KMS-11 (cell line): ENCODE data around the gene PREPL.

Experiments
- H2AFZ ChIP-seq: fragments of 200-600 bp; sonication (generic); 2 replicates; pipeline ENCODE4 v1.6.1; 2016; ENCODE audit warnings: antibody characterized with exemption, mixed run types, low read depth
- H3K27ac ChIP-seq: fragments of 200-600 bp; sonication (generic); 2 replicates; pipeline ENCODE4 v1.6.1; 2016; ENCODE audit warnings: mild to moderate bottlenecking, mixed run types
- H3K27me3 ChIP-seq: fragments of 200-600 bp; sonication (generic); 2 replicates; pipeline ENCODE4 v1.6.1; 2017; ENCODE audit warnings: mild to moderate bottlenecking, low read depth, mixed run types, moderate library complexity; ENCODE audit not compliant: insufficient read depth
- H3K36me3 ChIP-seq: fragments of 200-600 bp; sonication (generic); 2 replicates; pipeline ENCODE4 v1.6.1; 2017; ENCODE audit warnings: mild to moderate bottlenecking, mixed run types; ENCODE audit not compliant: insufficient read depth
- H3K4me1 ChIP-seq: fragments of 200-600 bp; sonication (generic); 2 replicates; pipeline ENCODE4 v1.6.1; 2016; ENCODE audit warnings: mild to moderate bottlenecking, low read depth, mixed run types; ENCODE audit not compliant: poor library complexity, severe bottlenecking
- H3K4me2 ChIP-seq: fragments of 200-600 bp; sonication (generic); 2 replicates; pipeline ENCODE4 v1.7.0; 2016; ENCODE audit warnings: mild to moderate bottlenecking, mixed run types
- H3K4me3 ChIP-seq: fragments of 200-600 bp; sonication (generic); IDR thresholded peaks from 2 replicates; pipeline ENCODE4 v1.6.1; 2017; ENCODE audit warnings: low read depth, low read length, mixed read lengths; ENCODE audit not compliant: insufficient read depth
- H3K79me2 ChIP-seq: fragments of 200-600 bp; sonication (generic); 2 replicates; pipeline ENCODE4 v1.6.1; 2016; ENCODE audit warnings: low read depth, mixed run types; ENCODE audit not compliant: insufficient read depth
- H3K9ac ChIP-seq: fragments of 200-600 bp; sonication (generic); 2 replicates; pipeline ENCODE4 v1.6.1; 2016; ENCODE audit warnings: mild to moderate bottlenecking, mixed run types
- H4K20me1 ChIP-seq: fragments of 200-600 bp; sonication (generic); 2 replicates; pipeline ENCODE4 v1.6.1; 2016; ENCODE audit warnings: mild to moderate bottlenecking, mixed run types; ENCODE audit not compliant: insufficient read depth
- TF ChIP-seq, protein P1 (sequence below): fragments of 200-600 bp; sonication (generic); conservative IDR thresholded peaks from 2 replicates; pipeline ENCODE4 v1.6.1; 2017; ENCODE audit warnings: low read depth, mild to moderate bottlenecking, antibody characterized with exemption, low read length, moderate library complexity, mixed read lengths

Gene PREPL

DNA sequence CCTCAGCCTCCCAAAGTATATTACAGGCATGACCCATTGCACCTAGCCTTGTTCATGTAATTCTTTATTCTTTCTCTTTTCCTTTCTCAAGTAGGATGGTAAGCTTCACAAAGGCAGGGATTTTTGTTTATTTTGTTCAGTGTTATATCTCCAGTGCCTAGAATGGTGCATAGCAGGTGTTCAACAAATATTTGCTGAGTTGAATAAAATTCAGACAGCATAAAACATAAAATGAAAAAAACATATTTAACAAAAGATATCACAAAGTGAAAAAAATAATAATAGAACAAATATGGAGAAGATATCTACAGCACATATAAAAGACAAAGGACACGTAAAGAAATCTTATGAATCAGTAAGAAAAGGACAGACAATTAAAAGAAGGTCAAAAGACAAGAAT lies 8.8 kb downstream of the PREPL start:
- Histone ChIP-seq H4K20me1 (no peaks in the 10 kb centered on the region), H3K79me2 (no peaks in the 10 kb centered on the region), H3K27ac (no peak overlapping the region), H2AFZ (no peak overlapping the region), H3K27me3 (no peaks in the 10 kb centered on the region), H3K4me3 (no peak overlapping the region), H3K4me2 (no peak overlapping the region), H3K9ac (no peak overlapping the region), H3K36me3 (no peaks in the 10 kb centered on the region), H3K4me1 (peaks cover 9% of the 10 kb centered on the region)
- TF ChIP-seq, protein P1, sequence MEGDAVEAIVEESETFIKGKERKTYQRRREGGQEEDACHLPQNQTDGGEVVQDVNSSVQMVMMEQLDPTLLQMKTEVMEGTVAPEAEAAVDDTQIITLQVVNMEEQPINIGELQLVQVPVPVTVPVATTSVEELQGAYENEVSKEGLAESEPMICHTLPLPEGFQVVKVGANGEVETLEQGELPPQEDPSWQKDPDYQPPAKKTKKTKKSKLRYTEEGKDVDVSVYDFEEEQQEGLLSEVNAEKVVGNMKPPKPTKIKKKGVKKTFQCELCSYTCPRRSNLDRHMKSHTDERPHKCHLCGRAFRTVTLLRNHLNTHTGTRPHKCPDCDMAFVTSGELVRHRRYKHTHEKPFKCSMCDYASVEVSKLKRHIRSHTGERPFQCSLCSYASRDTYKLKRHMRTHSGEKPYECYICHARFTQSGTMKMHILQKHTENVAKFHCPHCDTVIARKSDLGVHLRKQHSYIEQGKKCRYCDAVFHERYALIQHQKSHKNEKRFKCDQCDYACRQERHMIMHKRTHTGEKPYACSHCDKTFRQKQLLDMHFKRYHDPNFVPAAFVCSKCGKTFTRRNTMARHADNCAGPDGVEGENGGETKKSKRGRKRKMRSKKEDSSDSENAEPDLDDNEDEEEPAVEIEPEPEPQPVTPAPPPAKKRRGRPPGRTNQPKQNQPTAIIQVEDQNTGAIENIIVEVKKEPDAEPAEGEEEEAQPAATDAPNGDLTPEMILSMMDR, result no peak

DNA sequence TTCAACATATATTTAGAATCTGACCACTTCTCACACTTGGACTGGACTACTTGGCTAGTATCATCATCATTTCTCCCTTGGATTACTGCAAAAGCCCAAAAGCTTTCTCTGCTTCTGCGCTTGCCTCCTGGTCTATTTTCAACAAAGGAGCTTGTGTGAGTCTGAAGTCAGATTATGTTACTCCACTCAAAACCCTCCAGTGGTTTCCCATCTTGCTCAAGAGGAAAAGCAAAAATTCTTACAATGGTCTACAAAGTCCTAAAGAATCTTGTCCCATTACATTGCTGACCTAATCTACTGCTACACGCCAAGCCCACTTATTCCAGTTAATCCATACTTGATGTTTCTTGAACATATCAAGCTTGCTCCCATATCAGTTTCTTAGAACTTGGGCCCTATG lies 9.6 kb downstream of the PREPL start:
- no peak overlapping the region for H3K9ac ChIP-seq
- H3K4me2 ChIP-seq, result no peak overlapping the region
- no peak overlapping the region for H3K4me3 ChIP-seq
- no peaks in the 10 kb centered on the region for H3K27me3 ChIP-seq
- TF ChIP-seq, protein P1, result no peak
- H3K27ac ChIP-seq, result no peak overlapping the region
- H3K79me2 ChIP-seq, result no peaks in the 10 kb centered on the region
- H2AFZ ChIP-seq, result no peak overlapping the region
- H4K20me1 ChIP-seq, result no peaks in the 10 kb centered on the region
- H3K36me3 ChIP-seq, result no peaks in the 10 kb centered on the region
- H3K4me1 ChIP-seq, result peaks cover 6% of the 10 kb centered on the region

DNA sequence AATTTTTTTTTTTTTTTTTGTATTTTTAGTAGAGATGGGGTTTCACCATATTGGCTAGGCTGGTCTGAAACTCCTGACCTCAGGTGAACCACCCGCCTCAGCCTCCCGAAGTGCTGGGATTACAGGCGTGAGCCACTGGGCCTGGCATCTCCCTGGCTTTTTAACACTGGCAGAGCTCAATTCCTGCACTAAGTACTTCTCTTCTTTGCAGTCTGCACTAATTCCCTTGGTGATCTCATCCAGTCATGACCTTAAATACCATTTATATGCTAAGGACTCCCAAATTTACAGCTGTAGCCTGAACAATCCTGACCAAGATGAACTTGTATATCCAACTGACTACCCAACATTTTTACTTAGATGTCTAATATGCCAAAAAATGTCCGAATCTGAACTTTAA lies 10.2 kb downstream of the PREPL start:
- Histone ChIP-seq H3K4me2 (no peak overlapping the region), H3K4me3 (no peak overlapping the region), H3K27ac (no peak overlapping the region), H3K27me3 (no peaks in the 10 kb centered on the region), H2AFZ (no peak overlapping the region), H3K79me2 (no peaks in the 10 kb centered on the region), H4K20me1 (no peaks in the 10 kb centered on the region), H3K9ac (no peak overlapping the region), H3K36me3 (no peaks in the 10 kb centered on the region), H3K4me1 (peaks cover 6% of the 10 kb centered on the region)
- TF ChIP-seq, protein P1, result no peak

DNA sequence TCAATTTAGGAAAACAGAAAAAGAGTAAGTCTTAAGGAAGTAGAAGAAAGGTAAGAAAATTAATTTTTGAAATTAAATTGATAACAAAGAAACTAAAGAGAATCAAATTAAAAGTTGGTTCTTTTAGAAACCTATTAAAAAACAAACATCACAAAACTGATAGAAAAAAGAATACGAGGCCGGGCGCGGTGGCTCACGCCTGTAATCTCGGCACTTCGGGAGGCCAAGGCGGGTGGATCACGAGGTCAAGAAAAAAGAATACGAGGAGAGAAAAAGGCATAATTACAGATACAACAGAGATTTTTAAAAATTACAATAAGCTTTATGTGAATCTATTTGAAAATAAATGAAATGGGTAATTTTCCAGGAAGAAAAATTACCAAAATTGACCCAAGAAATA lies 11.8 kb downstream of the PREPL start:
- H3K27me3 ChIP-seq, result no peaks in the 10 kb centered on the region
- no peak overlapping the region for H3K4me3 ChIP-seq
- no peak overlapping the region for H2AFZ ChIP-seq
- no peaks in the 10 kb centered on the region for H3K36me3 ChIP-seq
- H3K9ac ChIP-seq, result no peak overlapping the region
- no peaks in the 10 kb centered on the region for H4K20me1 ChIP-seq
- H3K4me2 ChIP-seq, result no peak overlapping the region
- H3K4me1 ChIP-seq, result peaks cover 6% of the 10 kb centered on the region
- H3K79me2 ChIP-seq, result no peaks in the 10 kb centered on the region
- no peak overlapping the region for H3K27ac ChIP-seq
- TF ChIP-seq, protein P1, result no peak
